Vagina (tissue), 2 donors: ENCODE results near the gene SYNDIG1L.

Experiments
- POLR2A ChIP-seq, 2 donors: fragments of 450-650 bp; IDR thresholded peaks; one replicate each; pipeline ENCODE4 v1.6.1; 2017; ENCODE audit warnings: antibody characterized with exemption in 2 of 2, mild to moderate bottlenecking in 2 of 2, moderate library complexity in 2 of 2
- POLR2AphosphoS5 ChIP-seq, 2 donors: sonication (generic); formaldehyde crosslinking; IDR thresholded peaks; one replicate each; pipeline ENCODE4 v1.9.0; 2017; ENCODE audit warnings: antibody characterized with exemption in 2 of 2, mild to moderate bottlenecking in 2 of 2, low read depth in 1 of 2; ENCODE audit not compliant: insufficient read depth in 1 of 2
- TF ChIP-seq, protein P1 (sequence below), 3 experiments: fragments of 450-650 bp in 2 of 3; fragments of 200-600 bp in 1 of 3; sonication (generic) in 1 of 3; IDR thresholded peaks; one replicate each; pipeline ENCODE4 v1.5.1; 2017 to 2019; ENCODE audit warnings: antibody characterized with exemption in 3 of 3, mild to moderate bottlenecking in 2 of 3, moderate library complexity in 2 of 3

DNA sequence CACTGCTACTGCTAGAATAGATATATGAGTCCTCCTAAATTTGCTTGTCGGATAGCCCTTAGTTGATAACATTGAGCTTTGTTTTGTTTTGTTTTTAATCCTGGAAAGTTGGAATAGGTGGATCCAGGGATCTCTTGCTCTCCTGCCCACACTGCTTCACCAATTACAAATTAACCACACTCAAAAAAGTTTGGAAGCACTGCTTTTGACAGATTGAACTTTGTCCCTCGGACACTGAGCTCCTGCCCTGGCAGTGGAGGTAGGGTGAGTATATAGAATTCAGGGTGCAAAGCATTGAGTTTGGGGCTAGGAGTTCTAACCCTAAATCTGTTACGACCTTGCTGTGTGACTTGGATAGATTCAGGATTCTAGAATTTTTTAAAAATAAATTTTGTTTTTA lies 15.1 kb upstream of the SYNDIG1L start:
- TF ChIP-seq POLR2A (IDR thresholded peaks at IDR 0.05) (no peak), POLR2AphosphoS5 (IDR thresholded peaks at IDR 0.05; ENCODE audit: insufficient read depth in 1 of 2, low read depth in 1 of 2) (no peak)
- TF ChIP-seq, protein P1, sequence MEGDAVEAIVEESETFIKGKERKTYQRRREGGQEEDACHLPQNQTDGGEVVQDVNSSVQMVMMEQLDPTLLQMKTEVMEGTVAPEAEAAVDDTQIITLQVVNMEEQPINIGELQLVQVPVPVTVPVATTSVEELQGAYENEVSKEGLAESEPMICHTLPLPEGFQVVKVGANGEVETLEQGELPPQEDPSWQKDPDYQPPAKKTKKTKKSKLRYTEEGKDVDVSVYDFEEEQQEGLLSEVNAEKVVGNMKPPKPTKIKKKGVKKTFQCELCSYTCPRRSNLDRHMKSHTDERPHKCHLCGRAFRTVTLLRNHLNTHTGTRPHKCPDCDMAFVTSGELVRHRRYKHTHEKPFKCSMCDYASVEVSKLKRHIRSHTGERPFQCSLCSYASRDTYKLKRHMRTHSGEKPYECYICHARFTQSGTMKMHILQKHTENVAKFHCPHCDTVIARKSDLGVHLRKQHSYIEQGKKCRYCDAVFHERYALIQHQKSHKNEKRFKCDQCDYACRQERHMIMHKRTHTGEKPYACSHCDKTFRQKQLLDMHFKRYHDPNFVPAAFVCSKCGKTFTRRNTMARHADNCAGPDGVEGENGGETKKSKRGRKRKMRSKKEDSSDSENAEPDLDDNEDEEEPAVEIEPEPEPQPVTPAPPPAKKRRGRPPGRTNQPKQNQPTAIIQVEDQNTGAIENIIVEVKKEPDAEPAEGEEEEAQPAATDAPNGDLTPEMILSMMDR (IDR thresholded peaks at IDR 0.05), result no peak
